ENCODE data around the gene CADM1. TPM values are rescaled to one million over a fixed set of nuclear protein-coding genes. Genes with fewer than 3 reads are reported as not detected.

CADM1 gene
- total and polyA plus RNA-seq, 9 of the 15 experiments (the other 6 are each of a cell fraction or from before 2014, with no cell fraction given), result 0.42 TPM; not detected in 8

- TF ChIP-seq ETS1 (conservative IDR thresholded peaks at IDR 0.05; ENCODE audit: control insufficient read depth, low read depth, low read length) (no peak), CREB3 (tag; conservative IDR thresholded peaks at IDR 0.05; ENCODE audit: low read depth) (no peak), IRF2 (CRISPR knock-in tag; IDR thresholded peaks at IDR 0.05) (no peak), SRF (CRISPR knock-in tag; IDR thresholded peaks at IDR 0.05) (no peak), TRIM24 (IDR thresholded peaks at IDR 0.05) (no peak), ZBTB49 (CRISPR knock-in tag; IDR thresholded peaks at IDR 0.05; ENCODE audit: borderline replicate concordance) (no peak), GATAD2B (IDR thresholded peaks at IDR 0.05; ENCODE audit: borderline replicate concordance) (no peak), GTF3C2 (IDR thresholded peaks at IDR 0.05; ENCODE audit: borderline replicate concordance, extremely low read depth, insufficient read length) (no peak)
Observed at GRCh38 chr11:115452241-115452640, 52.0 kb downstream of the CADM1 start (continued).

Data from K562 (cell line).